MG63 (cell line): Measurements from ENCODE around the gene HS3ST4. TPM values are rescaled to one million over a fixed set of nuclear protein-coding genes. Genes with fewer than 3 reads are reported as not detected.

Source experiments
- DNase-seq: peaks from one replicate; pipeline ENCODE4 v3.0.0-alpha.2; 2020
- H3K27me3 ChIP-seq: fragments of 250-450 bp; sonication (Bioruptor Pico); 2 replicates; pipeline ENCODE4 v1.5.1; 2020; ENCODE audit warnings: mild to moderate bottlenecking, moderate library complexity
- H3K36me3 ChIP-seq: fragments of 250-450 bp; sonication (Bioruptor Pico); 2 replicates; pipeline ENCODE4 v1.5.1; 2020; ENCODE audit warnings: mild to moderate bottlenecking, moderate library complexity
- H3K4me3 ChIP-seq: fragments of 250-450 bp; sonication (Bioruptor Pico); 2 replicates; pipeline ENCODE4 v1.5.1; 2020; ENCODE audit warnings: mild to moderate bottlenecking, moderate library complexity
- H3K9me3 ChIP-seq: fragments of 250-450 bp; sonication (Bioruptor Pico); 2 replicates; pipeline ENCODE4 v1.5.1; 2020; ENCODE audit warnings: mild to moderate bottlenecking, moderate library complexity
- total RNA-seq: library from RNA; depleted of rRNA; stranded (reverse); fragments of >200 nt; shearing (Covaris generic); gene quantifications from 2 replicates; pipeline ENCODE4 v1.2.3, GENCODE V29; 2014; ENCODE audit warnings: low replicate concordance

HS3ST4 gene
- total RNA-seq, 1 experiment from 2014 or later: 0.23 TPM

GRCh38 chr16:25845901-25846300 is 154.1 kb downstream of the HS3ST4 start:
- no peak overlapping the region for H3K4me3 ChIP-seq
- no peaks in the 10 kb centered on the region for H3K9me3 ChIP-seq
- no peak for DNase-seq
- H3K27me3 ChIP-seq: no peaks in the 10 kb centered on the region; the same call in 1 of the 2 replicates
- no peaks in the 10 kb centered on the region for H3K36me3 ChIP-seq

DNA sequence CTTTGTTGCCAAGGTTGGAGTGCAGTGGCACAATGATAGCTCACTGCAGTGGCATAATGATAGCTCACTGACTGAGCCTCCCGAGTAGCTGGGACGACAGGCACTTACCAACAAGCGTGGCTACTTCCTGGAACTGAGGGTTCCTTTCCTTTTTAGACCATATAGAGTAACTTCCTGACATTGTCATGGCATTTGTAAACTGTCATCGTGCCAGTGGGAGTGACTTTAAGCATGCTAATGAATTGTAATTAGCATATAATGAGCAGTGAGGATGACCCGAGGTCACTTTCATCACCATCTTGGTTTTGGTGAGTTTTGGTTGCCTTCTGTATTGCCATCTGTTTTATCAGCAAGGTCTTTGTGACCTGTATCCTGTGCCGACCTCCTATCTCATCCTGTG is 162.4 kb downstream of the HS3ST4 start:
- Histone ChIP-seq H3K9me3 (no peaks in the 10 kb centered on the region), H3K36me3 (no peaks in the 10 kb centered on the region), H3K27me3 (no peaks in the 10 kb centered on the region; the same call in none of the 2 replicates), H3K4me3 (no peak overlapping the region)
- DNase-seq: no peak

DNA sequence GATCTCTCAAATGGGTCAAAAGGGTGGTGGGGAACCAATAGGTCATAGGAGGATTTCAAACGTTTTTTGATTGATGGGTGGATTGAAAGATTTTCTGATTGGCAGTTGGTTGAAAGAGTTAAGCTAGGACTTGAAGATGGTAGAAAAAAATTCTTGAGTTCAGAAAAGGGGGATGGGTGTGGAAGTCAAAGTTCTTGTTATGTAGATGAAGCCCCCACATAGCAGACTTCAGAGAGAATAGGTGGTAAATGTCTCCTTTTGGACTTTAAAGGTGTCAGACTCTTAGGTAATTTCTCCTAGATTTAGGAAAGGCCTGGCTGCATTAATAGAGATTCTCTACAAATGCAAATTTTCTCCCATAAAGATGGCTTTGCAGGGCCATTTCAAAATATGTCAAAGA is 163.3 kb downstream of the HS3ST4 start:
- Histone ChIP-seq H3K36me3 (no peaks in the 10 kb centered on the region), H3K4me3 (no peak overlapping the region), H3K9me3 (no peaks in the 10 kb centered on the region), H3K27me3 (no peaks in the 10 kb centered on the region; the same call in none of the 2 replicates)
- DNase-seq: no peak

GRCh38 chr16:25855818-25856217 is 164.1 kb downstream of the HS3ST4 start:
- DNase-seq: no peak
- Histone ChIP-seq H3K9me3 (no peaks in the 10 kb centered on the region), H3K4me3 (no peak overlapping the region), H3K36me3 (no peaks in the 10 kb centered on the region), H3K27me3 (no peaks in the 10 kb centered on the region; the same call in 1 of the 2 replicates)

- no peak overlapping the region for H3K4me3 ChIP-seq
- H3K9me3 ChIP-seq: no peaks in the 10 kb centered on the region
- H3K27me3 ChIP-seq: no peaks in the 10 kb centered on the region; the same call in 1 of the 2 replicates
- DNase-seq: no peak
- H3K36me3 ChIP-seq: no peaks in the 10 kb centered on the region
Measured at GRCh38 chr16:25859645-25860044, 167.9 kb downstream of the HS3ST4 start.

- Histone ChIP-seq H3K9me3 (no peaks in the 10 kb centered on the region), H3K36me3 (no peaks in the 10 kb centered on the region), H3K4me3 (no peak overlapping the region), H3K27me3 (no peaks in the 10 kb centered on the region)
- no peak for DNase-seq
Measured at GRCh38 chr16:25867041-25867440, 175.3 kb downstream of the HS3ST4 start.

- no peaks in the 10 kb centered on the region for H3K27me3 ChIP-seq
- no peak overlapping the region for H3K4me3 ChIP-seq
- no peaks in the 10 kb centered on the region for H3K9me3 ChIP-seq
- no peak for DNase-seq
- no peaks in the 10 kb centered on the region for H3K36me3 ChIP-seq
Measured at GRCh38 chr16:25868106-25868505, 176.3 kb downstream of the HS3ST4 start.

- H3K27me3 ChIP-seq: no peaks in the 10 kb centered on the region
- H3K4me3 ChIP-seq: no peak overlapping the region
- no peaks in the 10 kb centered on the region for H3K36me3 ChIP-seq
- no peaks in the 10 kb centered on the region for H3K9me3 ChIP-seq
- no peak for DNase-seq
Measured at GRCh38 chr16:25868706-25869370, 177.1 kb downstream of the HS3ST4 start.

DNA sequence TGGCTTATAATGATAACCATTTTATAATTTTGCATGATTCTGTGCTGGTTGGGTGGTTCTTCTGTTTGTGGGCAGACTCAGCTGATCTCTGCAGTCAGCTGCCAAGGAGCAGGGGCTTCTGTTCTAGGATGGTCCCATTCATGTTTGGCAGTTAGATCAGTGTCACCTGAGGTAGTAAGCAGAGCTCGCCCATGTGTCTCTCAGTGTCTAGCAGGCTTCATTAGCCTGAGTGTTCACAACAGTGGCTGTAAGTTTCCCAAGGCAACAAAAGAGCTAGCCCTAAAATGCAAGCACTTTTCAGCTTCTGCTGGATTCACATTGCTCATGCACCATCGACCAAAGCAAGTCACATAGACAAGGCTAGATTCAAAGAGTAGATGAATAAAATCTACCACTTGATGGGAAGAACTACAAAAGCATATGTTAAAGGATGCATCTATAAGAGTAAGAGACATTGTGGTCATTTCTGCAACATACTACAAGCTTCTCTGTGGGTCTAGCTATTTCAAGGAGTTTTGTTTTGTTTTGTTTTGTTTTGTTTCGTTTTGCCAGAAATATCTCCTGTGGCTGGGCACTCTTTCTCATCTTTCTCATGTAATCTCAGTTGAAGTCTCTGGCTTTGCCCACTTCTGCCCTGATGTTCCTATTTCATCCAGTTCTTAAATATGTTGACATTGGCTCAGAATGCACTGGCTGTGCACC is 180.8 kb downstream of the HS3ST4 start:
- no peak for DNase-seq
- H3K9me3 ChIP-seq: no peaks in the 10 kb centered on the region
- no peaks in the 10 kb centered on the region for H3K36me3 ChIP-seq
- H3K4me3 ChIP-seq: no peak overlapping the region
- no peaks in the 10 kb centered on the region for H3K27me3 ChIP-seq

DNA sequence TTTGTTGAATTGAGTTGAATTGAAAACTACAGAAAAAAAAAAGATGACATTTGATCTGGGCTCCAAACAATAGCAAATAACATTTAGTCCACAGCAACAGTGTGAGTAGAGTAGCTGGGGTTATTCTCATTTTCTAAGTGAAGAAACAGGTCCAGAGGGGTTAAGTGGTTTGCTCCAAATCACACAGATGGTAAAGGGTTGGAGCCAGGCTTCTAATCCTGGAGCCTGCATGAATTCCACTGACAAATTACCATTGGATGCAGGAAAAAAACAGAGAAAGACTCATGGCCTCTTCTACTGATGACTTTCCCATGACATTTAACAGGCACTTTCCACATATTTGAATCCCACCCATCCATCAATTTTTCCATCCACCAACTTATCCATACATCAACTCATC is 182.4 kb downstream of the HS3ST4 start:
- no peaks in the 10 kb centered on the region for H3K27me3 ChIP-seq
- no peak for DNase-seq
- H3K4me3 ChIP-seq: no peak overlapping the region
- H3K9me3 ChIP-seq: no peaks in the 10 kb centered on the region
- H3K36me3 ChIP-seq: no peaks in the 10 kb centered on the region

DNA sequence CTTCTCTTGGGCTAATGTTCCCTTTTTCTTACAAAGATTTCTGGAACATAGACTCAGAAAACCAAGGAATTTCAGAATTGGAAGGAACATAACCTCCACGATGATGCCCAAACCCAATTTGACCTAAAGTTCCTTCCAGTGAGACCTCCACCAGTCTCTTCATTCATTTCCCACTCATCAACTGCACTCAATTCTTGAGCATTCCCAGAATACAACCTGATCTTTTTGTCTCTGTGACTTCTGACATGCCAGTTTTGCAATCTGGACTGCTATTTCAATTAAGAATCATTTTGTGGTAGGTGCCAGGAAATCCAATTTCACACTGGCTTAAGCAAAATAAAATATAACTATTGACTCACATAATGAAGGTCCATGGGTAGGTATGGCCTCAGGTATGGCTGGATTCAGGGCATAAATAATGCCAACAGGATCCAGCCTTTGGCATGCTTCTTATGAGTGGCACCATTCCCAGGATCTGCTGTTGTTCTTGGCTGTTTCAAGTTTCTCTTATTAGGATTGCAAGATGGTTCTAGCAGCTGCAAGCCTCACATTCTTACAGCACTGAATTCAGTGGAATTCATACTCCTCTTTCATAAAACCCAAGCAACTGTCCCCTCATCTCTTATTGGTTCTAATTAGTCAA is 184.3 kb downstream of the HS3ST4 start:
- DNase-seq: no peak
- Histone ChIP-seq H3K4me3 (no peak overlapping the region), H3K36me3 (no peaks in the 10 kb centered on the region), H3K27me3 (no peaks in the 10 kb centered on the region), H3K9me3 (no peaks in the 10 kb centered on the region)

DNA sequence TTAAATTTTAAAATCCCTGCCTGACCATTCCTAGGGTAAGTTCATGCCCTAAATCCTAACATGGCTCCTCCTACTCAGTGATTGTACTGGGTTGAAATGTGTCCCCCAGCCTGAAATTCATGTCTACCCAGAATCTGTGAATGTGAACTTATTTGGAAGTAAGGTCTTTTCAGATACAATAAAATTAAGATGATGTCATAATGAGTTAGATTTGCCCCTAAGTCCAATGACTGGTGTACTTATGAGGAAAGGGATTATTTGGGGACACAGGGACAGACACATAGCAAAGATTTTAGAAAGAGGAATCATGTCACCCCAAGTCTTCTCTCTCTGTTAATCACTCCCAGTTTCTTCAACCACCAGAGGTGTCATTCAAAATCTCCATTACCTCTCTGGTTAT is 185.3 kb downstream of the HS3ST4 start:
- H3K9me3 ChIP-seq: no peaks in the 10 kb centered on the region
- no peaks in the 10 kb centered on the region for H3K36me3 ChIP-seq
- no peak for DNase-seq
- H3K27me3 ChIP-seq: no peaks in the 10 kb centered on the region
- H3K4me3 ChIP-seq: no peak overlapping the region

DNA sequence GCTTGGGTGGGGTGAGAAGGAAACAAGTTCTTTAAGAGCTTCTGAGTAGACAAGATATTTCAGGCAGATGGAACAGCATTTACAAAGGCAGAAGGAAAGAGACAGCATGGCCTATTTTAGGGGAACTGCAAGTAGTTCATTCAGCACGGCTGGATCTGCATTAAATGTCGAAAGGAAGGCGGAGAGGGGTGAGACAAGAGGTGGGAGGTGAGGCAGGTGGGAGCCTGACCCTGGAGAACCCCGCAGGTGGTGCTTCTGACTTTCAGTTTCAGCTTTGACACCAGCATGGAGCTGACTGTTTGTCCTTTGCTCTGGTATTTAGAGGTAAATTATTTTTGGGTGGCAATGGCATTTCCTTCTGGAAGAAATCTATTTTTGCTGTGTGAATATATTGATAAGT is 194.8 kb downstream of the HS3ST4 start:
- Histone ChIP-seq H3K27me3 (no peaks in the 10 kb centered on the region; the same call in 1 of the 2 replicates), H3K4me3 (no peak overlapping the region), H3K36me3 (no peaks in the 10 kb centered on the region), H3K9me3 (no peaks in the 10 kb centered on the region)
- DNase-seq: no peak

GRCh38 chr16:25888868-25889267 is 197.1 kb downstream of the HS3ST4 start:
- H3K9me3 ChIP-seq: no peaks in the 10 kb centered on the region
- H3K36me3 ChIP-seq: no peaks in the 10 kb centered on the region
- no peak overlapping the region for H3K4me3 ChIP-seq
- no peaks in the 10 kb centered on the region; the same call in 1 of the 2 replicates for H3K27me3 ChIP-seq
- no peak for DNase-seq

GRCh38 chr16:25893332-25893731 is 201.6 kb downstream of the HS3ST4 start:
- no peak overlapping the region for H3K4me3 ChIP-seq

GRCh38 chr16:25894093-25894492 is 202.3 kb downstream of the HS3ST4 start:
- no peak overlapping the region for H3K4me3 ChIP-seq
- no peaks in the 10 kb centered on the region; the same call in 1 of the 2 replicates for H3K27me3 ChIP-seq
- H3K36me3 ChIP-seq: no peaks in the 10 kb centered on the region
- no peak for DNase-seq
- no peaks in the 10 kb centered on the region for H3K9me3 ChIP-seq

More at GRCh38 chr16:25893332-25893731, 201.6 kb downstream of the HS3ST4 start:
- no peaks in the 10 kb centered on the region for H3K9me3 ChIP-seq
- no peaks in the 10 kb centered on the region; the same call in 1 of the 2 replicates for H3K27me3 ChIP-seq
- DNase-seq: peak; percentile 1
- H3K36me3 ChIP-seq: no peaks in the 10 kb centered on the region

DNA sequence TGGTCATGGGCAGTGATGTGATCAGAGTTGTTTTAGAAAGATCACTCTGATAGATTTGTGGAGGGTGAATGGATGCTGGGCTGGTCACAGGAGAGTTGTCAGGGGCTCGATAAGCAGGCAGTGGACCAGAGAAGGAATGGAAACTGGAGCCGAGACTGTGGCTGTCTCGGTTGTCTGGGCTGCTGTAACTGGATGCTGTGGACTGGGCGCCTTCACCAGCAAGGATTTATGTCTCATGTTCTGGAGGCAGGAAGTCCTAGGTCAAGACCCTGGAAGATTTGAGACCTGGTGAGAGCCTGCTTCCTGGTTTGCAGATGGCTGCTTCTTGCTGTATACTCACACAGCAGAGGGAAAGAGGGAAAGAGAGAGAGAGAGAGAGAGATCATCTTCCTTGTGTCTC is 203.6 kb downstream of the HS3ST4 start:
- DNase-seq: no peak
- H3K9me3 ChIP-seq: no peaks in the 10 kb centered on the region
- no peak overlapping the region for H3K4me3 ChIP-seq
- H3K36me3 ChIP-seq: no peaks in the 10 kb centered on the region
- no peaks in the 10 kb centered on the region for H3K27me3 ChIP-seq
